Glomerular visceral epithelial cell (primary cell): ENCODE data around the gene EIF5A2.
"Not testable (repeated sequence)": the region's sequence is repeated elsewhere in the genome, so short reads cannot be mapped to it uniquely, and the experiment has no call there.

Source experiments
- DNase-seq: peaks from one replicate; pipeline ENCODE4 v3.0.0-alpha.2; 2016; ENCODE audit errors: extremely low spot score

Gene EIF5A2

DNA sequence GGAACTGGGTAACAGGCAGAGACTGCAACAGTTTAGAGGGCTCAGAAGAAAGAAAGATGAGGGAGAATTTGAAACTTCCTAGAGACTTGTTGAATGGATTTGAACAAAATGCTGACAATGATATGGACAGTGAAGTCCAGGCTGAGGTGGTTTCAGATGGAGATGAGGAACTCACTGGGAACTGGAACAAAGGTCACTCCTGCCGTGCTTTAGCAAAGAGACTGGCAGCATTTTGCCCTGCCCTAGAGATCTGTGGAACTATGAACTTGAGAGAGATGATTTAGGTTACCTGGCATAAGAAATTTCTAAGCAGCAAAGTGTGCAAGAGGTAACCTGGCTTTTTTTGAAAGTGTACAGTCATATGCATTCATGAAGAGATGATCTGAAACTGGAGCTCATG, 11.7 kb downstream of the EIF5A2 start:
- DNase-seq = no peak

DNA sequence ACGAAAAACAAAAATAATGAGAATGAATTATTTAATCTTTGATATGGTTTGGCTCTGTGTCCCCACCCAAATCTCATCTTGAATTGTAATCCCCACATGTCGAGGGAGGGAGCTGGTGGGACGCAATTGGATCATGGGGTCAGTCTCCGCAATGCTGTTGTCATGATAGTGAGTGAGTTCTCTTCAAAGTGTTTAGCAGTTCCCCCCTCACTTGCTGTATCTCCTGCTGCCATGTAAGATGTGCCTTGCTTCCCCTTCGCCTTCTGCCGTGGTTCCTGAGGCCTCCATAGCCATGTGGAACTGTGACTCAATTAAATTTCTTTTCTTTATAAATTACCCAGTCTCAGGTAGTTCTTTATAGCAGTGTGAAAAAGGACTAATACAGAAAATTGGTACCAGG, 12.1 kb downstream of the EIF5A2 start:
- DNase-seq = not testable (repeated sequence)

DNA sequence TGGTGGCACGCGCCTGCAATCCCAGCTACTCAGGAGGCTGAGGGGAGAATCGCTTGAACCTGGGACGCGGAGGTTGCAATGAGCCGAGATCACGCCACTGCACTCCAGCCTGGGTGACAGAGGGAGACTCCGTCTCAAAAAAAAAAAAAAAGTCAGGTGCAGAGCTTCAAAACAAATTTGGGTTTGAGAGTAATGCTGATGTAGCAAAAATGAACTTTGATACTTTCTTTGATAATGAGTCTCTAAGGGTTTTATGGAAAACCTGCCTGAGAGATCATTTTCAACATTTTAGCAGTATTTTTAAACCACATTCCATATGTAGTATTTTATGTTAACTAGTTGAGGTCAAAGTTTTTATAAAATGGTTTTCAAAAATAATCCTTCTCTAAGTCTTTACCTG, 14.5 kb downstream of the EIF5A2 start:
- no peak for DNase-seq

DNA sequence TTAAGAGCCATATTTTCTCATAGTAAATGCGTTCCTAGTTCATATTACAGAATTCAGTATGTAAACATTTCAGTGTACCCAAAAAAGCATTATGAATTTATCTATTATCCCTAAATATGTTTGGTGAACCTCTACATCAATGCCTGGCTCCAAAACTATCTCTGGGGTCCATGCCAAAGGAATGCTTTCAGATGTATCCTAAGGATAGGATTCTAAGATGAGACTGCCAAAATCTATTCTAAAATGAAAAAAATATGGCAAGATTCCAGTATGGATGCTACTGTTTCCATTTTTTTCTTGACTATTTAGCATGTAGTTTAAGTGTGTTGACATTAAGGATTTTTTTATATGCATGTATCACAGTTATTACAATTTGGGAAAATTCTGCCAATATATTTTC, 18.8 kb downstream of the EIF5A2 start:
- DNase-seq = no peak

DNA sequence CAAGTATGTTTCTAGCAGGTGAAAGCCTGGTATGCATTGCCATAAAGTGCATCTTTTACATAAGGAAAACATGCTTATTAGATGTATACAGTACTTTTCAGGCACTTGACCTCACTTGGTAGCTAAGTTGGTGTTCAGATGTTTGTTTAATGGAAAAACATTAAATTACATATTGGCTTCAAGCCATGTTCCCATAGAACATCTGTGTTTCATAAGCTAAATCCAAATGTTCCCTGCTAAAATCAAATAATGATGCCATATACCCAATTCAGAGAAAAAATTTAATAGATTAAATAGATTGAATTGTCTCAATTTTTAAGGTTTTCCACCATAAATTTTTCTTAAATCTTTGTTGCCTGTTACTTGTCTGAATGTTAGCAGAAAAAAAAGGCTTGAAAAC, 19.3 kb downstream of the EIF5A2 start:
- DNase-seq = no peak

DNA sequence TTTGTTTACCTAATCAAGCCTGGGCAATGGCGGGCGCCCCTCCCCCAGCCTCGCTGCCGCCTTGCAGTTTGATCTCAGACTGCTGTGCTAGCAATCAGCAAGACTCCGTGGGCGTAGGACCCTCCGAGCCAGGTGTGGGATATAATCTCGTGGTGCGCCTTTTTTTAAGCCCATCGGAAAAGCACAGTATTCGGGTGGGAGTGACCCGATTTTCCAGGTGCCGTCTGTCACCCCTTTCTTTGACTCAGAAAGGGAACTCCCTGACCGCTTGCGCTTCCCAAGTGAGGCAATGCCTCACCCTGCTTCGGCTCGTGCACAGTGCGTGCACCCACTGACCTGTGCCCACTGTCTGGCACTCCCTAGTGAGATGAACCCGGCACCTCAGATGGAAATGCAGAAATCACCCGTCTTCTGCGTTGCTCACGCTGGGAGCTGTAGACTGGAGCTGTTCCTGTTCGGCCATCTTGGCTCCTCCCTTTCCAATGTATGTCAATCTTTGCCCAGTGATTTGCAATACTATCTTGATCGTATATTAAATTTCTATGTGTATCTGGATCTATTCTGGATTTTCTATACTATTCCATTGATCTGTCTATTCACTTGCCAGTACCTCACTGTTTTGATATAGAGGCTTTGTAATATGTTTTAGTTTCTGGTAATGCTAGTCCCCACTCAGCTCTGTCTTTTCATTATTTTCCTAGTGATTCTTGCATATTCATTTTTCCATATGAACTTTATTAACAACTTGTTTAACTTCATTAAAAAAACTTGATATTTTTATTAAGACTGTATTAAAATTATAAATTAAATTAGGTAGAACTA, 24.1 kb downstream of the EIF5A2 start:
- DNase-seq = not testable (repeated sequence)

DNA sequence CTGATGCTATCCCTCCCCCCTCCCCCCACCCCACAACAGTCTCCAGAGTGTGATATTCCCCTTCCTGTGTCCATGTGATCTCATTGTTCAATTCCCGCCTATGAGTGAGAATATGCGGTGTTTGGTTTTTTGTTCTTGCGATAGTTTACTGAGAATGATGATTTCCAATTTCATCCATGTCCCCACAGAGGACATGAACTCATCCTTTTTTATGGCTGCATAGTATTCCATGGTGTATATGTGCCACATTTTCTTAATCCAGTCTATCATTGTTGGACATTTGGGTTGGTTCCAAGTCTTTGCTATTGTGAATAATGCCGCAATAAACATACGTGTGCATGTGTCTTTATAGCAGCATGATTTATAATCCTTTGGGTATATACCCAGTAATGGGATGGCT, 29.7 kb downstream of the EIF5A2 start:
- not testable (repeated sequence) for DNase-seq

DNA sequence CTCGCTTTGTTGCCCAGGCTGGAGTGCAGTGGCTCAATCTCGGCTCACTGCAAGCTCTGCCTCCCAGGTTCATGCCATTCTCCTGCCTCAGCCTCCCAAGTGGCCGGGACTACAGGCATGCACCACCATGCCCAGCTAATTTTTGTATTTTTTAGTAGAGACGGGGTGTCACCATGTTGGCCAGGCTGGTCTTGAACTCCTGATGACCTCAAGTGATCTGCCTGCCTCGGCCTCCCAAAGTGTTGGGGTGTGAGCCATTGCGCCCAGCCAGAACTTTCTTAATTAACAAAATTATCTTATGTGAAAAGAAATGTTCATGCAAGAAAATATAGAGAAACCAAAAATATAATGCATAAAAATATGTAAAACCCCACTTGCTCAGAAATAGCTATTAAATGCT, 31.1 kb downstream of the EIF5A2 start:
- not testable (repeated sequence) for DNase-seq

DNA sequence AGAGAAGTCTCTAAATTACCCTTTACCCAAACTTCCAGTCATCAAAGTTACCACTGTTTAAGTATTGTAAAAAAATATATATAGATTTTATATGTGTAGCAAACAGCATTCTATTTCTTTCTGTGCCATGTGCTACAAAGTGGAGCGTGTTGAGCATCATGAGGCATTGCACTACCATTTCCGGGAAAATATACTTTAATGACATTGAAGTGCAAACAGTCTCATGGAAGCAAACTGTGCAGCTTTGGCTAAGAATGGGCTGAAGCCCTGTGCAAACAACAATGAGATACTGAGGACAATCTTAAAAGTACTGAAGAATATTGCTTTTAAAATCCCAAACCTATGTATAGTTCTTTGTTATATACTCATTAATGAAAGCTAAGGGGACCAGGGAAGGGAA, 31.9 kb downstream of the EIF5A2 start:
- no peak for DNase-seq

DNA sequence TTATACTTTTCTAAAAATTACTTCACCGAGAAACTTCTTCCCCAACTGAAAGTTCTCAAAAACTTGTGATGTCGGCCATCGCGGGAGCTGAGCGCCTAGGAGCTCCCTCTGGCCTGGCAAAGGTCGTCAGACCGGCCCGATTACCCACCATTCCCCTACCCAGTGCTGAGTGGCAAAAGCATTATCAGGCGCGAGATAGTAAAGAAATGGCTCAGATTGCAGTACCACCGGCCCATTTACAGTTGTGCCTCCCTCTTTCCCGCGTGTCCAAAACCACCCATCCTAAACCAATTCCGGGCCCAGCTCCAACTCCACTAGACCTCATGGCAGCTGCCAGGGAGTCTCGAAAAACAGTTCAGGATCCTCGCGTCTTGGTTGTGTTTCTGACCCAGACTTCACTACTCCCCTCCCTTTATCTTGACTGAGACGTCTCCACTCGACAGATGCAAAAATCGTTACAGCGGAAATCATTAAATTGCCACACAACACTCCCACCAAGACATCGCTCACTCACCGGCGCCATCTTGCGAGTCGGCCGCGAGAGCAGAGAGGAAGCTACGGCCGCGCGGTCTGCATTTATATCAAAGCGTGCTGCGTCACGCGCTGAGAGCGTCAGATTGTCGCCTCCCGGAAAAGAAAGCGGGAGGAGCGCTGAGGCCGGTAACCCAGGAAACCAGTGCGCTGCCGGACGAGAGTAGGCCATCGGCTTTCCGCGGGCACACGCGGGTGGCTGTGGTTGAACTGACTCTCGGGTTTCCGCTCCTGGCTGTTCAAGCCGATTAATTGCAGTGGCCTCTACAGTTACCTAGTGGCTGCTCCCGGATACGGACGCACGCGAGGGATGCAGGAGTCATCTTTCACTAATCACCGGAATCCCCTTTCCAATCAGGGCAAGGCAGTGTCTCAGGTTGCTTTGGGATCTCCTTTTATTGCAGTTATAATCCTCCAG, 38.5 kb downstream of the EIF5A2 start, which contains the start of gene RPL22L1:
Gene RPL22L1, minus strand, starts transcription at position 551 of the 949 bp plus-strand sequence. Its CDS starts 28 bp downstream, at position 523.
- peak; percentile 97 for DNase-seq

DNA sequence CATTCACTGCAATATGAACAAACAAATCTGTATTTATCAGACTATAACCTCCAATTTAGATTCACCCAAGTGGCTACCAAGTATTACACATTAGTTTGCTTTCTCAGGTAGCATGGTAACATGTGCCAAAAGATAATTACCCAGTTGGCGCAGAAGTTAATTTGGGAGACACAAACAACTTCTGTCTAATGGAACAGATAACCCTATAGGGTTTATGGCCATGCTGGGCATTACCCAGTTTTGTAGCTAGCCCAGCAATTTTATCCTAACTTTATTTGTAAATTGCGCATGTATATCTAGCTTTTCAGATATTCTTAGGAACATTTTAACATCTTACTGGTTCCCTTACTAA, 39.2 kb downstream of the EIF5A2 start:
- DNase-seq = peak; percentile 9

DNA sequence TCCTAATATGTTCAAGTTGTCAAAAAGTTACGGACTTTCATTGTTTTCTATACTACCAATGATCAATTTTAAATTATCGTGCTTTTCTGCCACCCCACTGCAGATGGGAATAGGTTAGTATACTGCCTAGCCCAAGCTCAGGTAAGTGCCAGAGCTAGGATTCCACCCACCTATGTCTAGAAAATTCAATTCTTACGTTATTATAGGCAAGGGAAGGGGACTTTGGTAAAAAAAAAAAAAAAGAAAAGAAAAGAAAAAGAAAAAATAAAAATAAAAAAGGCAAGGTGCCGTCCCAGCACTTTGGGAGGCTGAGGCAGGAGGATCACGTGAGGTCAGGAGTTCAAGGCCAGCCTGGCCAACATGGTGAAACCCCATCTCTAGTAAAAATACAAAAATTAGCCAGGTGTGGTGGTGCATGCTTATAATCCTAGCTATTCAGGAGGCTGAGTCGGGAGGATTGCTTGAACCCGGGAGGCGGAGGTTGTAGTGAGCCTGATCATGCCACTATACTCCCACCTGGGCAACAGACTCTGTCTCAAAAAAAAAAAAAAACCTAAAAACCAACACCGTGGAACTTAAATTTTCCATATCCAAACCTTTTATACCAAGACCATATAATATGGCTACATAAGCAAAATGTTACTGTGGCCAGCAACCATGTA, 39.7 kb downstream of the EIF5A2 start:
- no peak for DNase-seq

DNA sequence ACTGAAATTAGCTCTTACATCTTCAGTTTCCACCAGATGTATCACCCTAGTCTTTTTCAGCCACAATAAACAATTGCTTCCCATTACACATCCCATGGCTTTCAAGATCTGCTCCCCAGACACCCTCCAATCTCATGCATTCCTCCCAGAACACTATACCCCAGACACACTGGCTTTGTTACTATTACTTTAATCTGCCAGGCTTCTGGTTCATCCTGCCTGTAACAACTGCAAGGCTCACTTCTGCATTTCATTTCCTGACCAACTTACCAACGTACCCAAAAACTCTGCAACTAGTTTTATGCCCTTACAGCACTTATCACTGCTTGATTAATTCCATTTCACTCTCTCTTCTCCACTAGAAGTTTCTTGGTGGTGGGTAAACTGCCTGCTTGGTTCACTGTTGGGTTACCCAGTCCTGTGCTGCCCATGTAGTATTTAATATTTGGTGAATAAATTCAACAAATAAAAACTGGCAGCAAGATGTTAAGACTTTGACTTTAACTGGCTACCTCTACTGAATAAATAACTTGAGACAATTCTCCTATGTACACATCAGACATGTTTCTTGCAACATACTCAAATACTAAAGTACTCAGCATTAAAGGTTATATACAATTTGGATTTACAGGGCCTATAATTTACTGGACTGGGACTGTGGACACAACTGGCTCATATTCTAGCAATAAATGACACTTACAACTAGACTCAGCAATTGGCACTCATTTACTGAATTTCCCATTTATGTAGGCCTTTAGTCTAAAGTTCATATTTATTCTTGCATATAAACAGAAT, 41.1 kb downstream of the EIF5A2 start:
- DNase-seq = no peak

DNA sequence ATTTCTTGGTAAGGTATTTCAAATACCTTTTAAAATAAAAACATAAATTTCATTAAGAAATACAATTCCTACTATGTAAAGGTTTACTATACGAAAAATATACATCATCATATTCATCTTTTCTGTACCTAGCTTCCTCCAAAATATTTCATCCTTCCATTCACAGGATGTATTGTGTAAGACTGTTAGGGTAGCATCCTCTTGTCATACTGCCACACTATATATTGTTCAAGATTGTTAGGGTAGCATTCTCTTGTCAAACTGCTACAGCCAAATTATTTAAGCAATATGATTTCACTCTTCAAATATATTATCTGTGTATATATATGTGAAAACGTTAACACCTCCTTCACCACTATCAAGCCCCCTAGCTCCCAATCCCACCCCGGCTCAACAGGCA, 41.9 kb downstream of the EIF5A2 start:
- no peak for DNase-seq

DNA sequence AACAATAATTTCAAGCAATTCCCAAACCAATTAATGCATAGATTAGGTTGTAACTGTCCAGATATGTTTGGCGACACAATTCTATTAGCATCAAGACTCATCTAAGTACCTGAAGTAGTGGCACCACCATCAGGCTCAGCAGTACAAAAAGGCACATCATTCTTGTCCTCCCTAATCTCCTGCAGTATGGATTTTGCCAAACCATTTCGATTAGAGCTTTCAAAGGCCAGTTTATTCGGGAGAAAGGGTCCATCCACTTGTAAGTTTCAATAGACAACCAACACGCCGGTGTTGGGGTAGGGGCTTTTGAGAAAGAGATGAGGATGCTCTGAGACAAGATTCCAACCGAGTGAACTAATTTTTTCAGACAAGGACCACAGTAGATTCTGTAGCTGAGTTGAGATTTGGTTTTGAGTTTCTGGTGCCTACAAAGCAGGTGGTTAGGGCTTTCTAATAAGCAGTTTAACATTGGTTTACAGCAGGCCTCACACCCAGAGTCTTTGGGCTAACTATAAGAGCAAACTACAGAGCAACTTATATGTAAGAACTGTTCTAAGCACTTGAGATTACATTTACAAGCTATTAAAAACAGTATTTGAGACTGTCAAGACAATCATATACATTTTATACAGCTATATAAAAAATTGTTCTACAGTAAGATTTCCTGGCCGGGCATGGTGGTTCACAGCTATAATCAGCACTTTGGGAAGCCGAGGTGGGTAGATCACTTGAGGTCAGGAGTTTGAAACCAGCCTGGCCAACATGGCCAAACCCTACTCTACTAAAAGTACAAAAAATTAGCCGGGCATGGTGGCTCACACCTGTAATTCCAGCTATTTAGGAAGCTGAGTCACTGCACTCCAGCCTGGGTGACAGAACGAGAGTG, 43.0 kb downstream of the EIF5A2 start:
- DNase-seq = peak; percentile 12

DNA sequence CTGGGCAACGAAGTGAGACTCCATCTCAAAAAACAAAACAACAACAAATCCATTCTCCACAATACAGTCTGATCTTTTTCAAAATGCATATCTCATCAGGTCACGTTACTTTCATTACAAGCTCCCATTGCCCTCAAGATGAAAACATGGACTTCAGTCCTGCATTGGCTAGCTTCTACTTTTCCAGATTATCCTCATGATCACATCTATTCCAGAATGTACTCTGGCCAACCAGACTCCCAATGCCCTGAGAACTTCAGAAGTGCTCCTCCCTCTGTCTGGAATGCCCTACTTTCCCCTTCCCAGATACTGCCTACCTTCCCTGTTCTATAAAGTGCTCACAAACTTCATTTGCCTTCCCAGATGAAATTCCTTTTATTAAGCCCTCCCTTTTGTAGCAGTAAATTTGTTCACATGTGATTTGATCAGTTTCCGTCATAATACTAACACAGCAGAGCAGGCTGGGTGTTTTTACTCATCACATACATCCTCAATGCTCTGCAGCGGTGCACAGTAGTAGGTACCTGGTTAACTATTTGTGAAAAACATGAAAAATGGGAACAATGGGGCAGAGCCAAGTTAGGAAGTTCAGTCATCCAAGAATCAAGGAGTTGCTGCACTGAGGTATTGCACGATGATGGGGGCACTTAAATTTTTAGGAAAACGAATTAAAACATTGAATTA, 43.8 kb downstream of the EIF5A2 start:
- DNase-seq = peak; percentile 8

DNA sequence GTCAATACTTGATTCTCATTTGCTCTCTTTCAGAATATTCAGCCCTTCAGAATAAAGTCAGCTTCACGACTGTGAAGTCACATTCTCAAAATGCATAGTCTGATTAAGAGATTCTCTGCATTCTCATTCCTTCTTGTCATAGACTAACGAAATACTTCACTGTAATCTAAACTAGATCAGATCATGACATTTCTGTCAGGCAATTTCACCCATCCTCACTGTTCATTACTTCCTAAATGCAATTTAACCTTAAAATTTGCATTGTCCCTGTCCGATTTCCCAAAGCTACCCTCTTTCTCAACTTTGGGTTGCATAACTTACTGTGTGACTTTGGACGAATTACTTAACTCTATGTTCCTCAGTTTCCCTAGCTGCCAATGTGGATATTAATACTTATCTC, 44.6 kb downstream of the EIF5A2 start:
- no peak for DNase-seq

DNA sequence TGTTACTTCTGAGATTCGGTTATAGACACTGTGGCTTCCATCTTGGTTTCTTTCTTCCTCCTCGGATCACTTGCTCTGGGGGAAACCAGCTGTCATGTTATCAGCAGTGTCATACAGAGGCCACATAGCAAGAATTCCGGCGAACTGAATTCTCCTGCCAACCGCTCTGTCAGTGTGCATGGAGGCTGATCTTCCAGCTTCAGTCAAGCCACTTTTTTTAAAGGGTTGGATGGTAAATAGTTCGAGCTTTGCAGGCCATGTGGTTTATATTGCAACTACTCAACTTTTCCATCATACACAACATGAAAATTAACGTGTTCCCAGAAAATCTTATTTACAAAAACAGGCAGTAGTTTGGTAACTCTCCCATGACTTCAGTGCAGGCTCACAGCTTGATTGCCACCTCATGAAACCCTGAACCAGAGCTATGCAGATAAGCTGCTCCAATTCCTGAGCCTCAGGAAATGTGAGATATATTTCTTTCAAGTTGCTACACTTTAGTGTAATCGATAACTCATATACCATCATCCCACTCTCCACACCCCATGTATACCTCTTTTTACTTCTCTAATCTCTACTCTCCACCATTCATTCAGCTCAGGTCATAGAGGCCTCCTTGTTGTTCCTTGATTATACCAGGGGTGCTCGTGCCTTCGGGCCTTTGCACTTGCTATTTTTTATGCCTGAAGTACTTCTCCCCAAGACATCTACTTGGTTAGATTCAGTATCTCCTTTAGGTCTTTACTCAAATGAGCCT, 45.6 kb downstream of the EIF5A2 start:
- DNase-seq = no peak

DNA sequence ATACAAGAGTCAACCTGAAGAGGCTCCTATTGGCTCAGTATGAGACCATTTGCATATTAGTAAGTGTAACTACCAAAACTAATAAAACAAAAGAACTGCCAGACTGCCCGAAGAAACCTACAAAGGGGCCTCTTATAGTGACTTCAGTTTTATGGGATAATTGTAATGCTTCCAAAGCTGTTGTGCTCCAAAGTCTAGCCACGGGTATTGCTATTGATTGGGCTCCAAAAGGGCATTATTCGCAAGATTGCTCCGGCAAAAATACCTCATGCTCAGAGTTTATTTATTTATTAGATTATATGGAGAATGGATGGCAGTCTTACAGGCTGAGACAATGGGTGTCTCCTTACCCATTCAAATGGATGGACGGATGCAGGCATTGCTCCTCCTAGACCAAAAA, 49.8 kb downstream of the EIF5A2 start:
- DNase-seq = no peak
